PC-3 (cell line): ENCODE data around the gene GJD3.

Source experiments
- EZH2 ChIP-seq: fragments of 300-600 bp; sonication (generic); IDR thresholded peaks from one replicate; pipeline ENCODE4 v1.6.1; 2017; ENCODE audit warnings: antibody characterized with exemption, mild to moderate bottlenecking, low read length; ENCODE audit not compliant: unreplicated experiment
- EZH2phosphoT487 ChIP-seq: fragments of 300-600 bp; sonication (generic); IDR thresholded peaks from 2 replicates; pipeline ENCODE4 v1.6.1; 2018; ENCODE audit warnings: mild to moderate bottlenecking, antibody characterized with exemption, low read length, borderline replicate concordance
- TF ChIP-seq, protein P1 (sequence below): fragments of 300-600 bp; sonication (generic); conservative IDR thresholded peaks from 2 replicates; pipeline ENCODE4 v1.5.1; 2017; ENCODE audit warnings: antibody characterized with exemption, low read depth, mild to moderate bottlenecking, low read length

DNA sequence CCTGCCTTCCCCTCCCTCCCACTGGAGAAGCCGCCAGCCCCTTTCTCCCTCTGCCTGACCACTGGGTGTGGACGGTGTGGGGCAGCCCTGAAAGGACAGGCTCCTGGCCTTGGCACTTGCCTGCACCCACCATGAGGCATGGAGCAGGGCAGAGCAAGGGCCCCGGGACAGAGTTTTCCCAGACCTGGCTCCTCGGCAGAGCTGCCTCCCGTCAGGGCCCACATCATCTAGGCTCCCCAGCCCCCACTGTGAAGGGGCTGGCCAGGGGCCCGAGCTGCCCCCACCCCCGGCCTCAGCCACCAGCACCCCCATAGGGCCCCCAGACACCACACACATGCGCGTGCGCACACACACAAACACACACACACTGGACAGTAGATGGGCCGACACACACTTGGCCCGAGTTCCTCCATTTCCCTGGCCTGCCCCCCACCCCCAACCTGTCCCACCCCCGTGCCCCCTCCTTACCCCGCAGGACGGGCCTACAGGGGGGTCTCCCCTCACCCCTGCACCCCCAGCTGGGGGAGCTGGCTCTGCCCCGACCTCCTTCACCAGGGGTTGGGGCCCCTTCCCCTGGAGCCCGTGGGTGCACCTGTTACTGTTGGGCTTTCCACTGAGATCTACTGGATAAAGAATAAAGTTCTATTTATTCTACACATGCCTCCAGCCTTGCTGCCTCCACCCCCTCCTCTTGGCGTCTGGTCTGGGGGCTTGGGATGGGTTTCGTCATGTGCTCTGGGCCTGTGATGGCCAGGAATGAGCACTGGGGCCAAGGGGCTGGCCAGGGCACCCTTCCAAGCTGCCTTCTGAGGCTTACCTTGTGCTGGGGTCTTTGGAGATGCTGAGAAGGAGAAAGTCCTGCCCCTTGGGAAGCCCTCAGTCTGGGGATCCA is 7.3 kb downstream of the GJD3 start:
- TF ChIP-seq, protein P1, sequence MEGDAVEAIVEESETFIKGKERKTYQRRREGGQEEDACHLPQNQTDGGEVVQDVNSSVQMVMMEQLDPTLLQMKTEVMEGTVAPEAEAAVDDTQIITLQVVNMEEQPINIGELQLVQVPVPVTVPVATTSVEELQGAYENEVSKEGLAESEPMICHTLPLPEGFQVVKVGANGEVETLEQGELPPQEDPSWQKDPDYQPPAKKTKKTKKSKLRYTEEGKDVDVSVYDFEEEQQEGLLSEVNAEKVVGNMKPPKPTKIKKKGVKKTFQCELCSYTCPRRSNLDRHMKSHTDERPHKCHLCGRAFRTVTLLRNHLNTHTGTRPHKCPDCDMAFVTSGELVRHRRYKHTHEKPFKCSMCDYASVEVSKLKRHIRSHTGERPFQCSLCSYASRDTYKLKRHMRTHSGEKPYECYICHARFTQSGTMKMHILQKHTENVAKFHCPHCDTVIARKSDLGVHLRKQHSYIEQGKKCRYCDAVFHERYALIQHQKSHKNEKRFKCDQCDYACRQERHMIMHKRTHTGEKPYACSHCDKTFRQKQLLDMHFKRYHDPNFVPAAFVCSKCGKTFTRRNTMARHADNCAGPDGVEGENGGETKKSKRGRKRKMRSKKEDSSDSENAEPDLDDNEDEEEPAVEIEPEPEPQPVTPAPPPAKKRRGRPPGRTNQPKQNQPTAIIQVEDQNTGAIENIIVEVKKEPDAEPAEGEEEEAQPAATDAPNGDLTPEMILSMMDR, result no peak
- TF ChIP-seq EZH2, result no peak
- no peak for TF ChIP-seq EZH2phosphoT487
